Mucosa of rectum (tissue), 2 donors: Measurements from ENCODE around the gene NSD2.
"Not testable (repeated sequence)": the region's sequence is repeated elsewhere in the genome, so short reads cannot be mapped to it uniquely, and the experiment has no call there.

Source experiments
- H3K27ac ChIP-seq, 2 donors: one replicate each; pipeline ENCODE4 v1.7.0; 2013; ENCODE audit warnings: inconsistent platforms in 2 of 2, low read depth in 2 of 2, low read length in 2 of 2
- H3K27me3 ChIP-seq, 2 donors: one replicate each; pipeline ENCODE4 v1.7.0; 2013; ENCODE audit warnings: low read length in 2 of 2; ENCODE audit not compliant: control insufficient read depth in 2 of 2, insufficient read depth in 2 of 2
- H3K36me3 ChIP-seq, 2 donors: one replicate each; pipeline ENCODE4 v1.7.0; 2013; ENCODE audit warnings: low read length in 2 of 2; ENCODE audit not compliant: control insufficient read depth in 2 of 2, insufficient read depth in 2 of 2
- H3K4me1 ChIP-seq, 2 donors: one replicate each; pipeline ENCODE4 v1.7.0; 2013; ENCODE audit warnings: low read length in 2 of 2, mild to moderate bottlenecking in 1 of 2; ENCODE audit not compliant: control insufficient read depth in 2 of 2, insufficient read depth in 2 of 2
- H3K4me3 ChIP-seq, 2 donors: one replicate each; pipeline ENCODE4 v1.7.0; 2013; ENCODE audit warnings: low read length in 2 of 2
- H3K9ac ChIP-seq, 2 donors: one replicate each; pipeline ENCODE4 v1.7.0; 2013; ENCODE audit warnings: low read length in 2 of 2, low read depth in 1 of 2, mild to moderate bottlenecking in 1 of 2
- H3K9me3 ChIP-seq, 2 donors: one replicate each; pipeline ENCODE4 v1.7.0; 2013; ENCODE audit warnings: low read length in 2 of 2; ENCODE audit not compliant: control insufficient read depth in 2 of 2
- donor health status: healthy.
- donor health status: Normal muscosa, but diverticular disease.

The NSD2 gene

GRCh38 chr4:1989533-1990347 is 118.5 kb downstream of the NSD2 start:
- Histone ChIP-seq H3K4me3 (no peak overlapping the region), H3K9ac (no peak overlapping the region), H3K27me3 (no peaks in the 10 kb centered on the region), H3K27ac (no peak overlapping the region), H3K9me3 (no peaks in the 10 kb centered on the region), H3K36me3 (peaks cover 42 to 58% of the 10 kb centered on the region in 2 donors), H3K4me1 (no peaks in the 10 kb centered on the region)

- peaks cover 37 to 53% of the 10 kb centered on the region in 2 donors for H3K36me3 ChIP-seq
Measured at GRCh38 chr4:1990348-1990645, 119.1 kb downstream of the NSD2 start.

GRCh38 chr4:1990676-1991075 is 119.5 kb downstream of the NSD2 start:
- H3K9me3 ChIP-seq, result no peaks in the 10 kb centered on the region
- H3K36me3 ChIP-seq, result peaks cover 33 to 49% of the 10 kb centered on the region in 2 donors
- no peaks in the 10 kb centered on the region for H3K27me3 ChIP-seq
- H3K4me3 ChIP-seq, result no peak overlapping the region
- H3K9ac ChIP-seq, result no peak overlapping the region
- no peak overlapping the region for H3K27ac ChIP-seq
- no peaks in the 10 kb centered on the region for H3K4me1 ChIP-seq

More at GRCh38 chr4:1990348-1990645, 119.1 kb downstream of the NSD2 start:
- H3K4me1 ChIP-seq, result no peaks in the 10 kb centered on the region
- H3K27me3 ChIP-seq, result no peaks in the 10 kb centered on the region
- H3K9ac ChIP-seq, result no peak overlapping the region
- H3K9me3 ChIP-seq, result no peaks in the 10 kb centered on the region
- H3K4me3 ChIP-seq, result no peak overlapping the region
- no peak overlapping the region for H3K27ac ChIP-seq

- Histone ChIP-seq H3K4me3 (no peak overlapping the region), H3K36me3 (peaks cover 29 to 45% of the 10 kb centered on the region in 2 donors), H3K9me3 (no peaks in the 10 kb centered on the region), H3K4me1 (no peaks in the 10 kb centered on the region), H3K9ac (no peak overlapping the region), H3K27me3 (no peaks in the 10 kb centered on the region), H3K27ac (no peak overlapping the region)
Measured at GRCh38 chr4:1991087-1991486, 119.9 kb downstream of the NSD2 start.

- H3K9me3 ChIP-seq, result no peaks in the 10 kb centered on the region
- no peak overlapping the region for H3K4me3 ChIP-seq
- H3K9ac ChIP-seq, result no peak overlapping the region
- H3K4me1 ChIP-seq, result no peaks in the 10 kb centered on the region
- H3K27ac ChIP-seq, result no peak overlapping the region
- no peaks in the 10 kb centered on the region for H3K27me3 ChIP-seq
- peaks cover 27 to 39% of the 10 kb centered on the region in 2 donors for H3K36me3 ChIP-seq
Measured at GRCh38 chr4:1991596-1992434, 120.6 kb downstream of the NSD2 start.

- no peak overlapping the region for H3K27ac ChIP-seq
- H3K4me3 ChIP-seq, result no peak overlapping the region
- H3K36me3 ChIP-seq, result peaks cover 24 to 34% of the 10 kb centered on the region in 2 donors
- peaks cover 0 to under 1% of the 10 kb centered on the region in 2 donors for H3K9me3 ChIP-seq
- H3K27me3 ChIP-seq, result no peaks in the 10 kb centered on the region
- H3K9ac ChIP-seq, result no peak overlapping the region
- H3K4me1 ChIP-seq, result no peaks in the 10 kb centered on the region
Measured at GRCh38 chr4:1992468-1993168, 121.4 kb downstream of the NSD2 start.

- H3K27me3 ChIP-seq, result no peaks in the 10 kb centered on the region
- H3K9me3 ChIP-seq, result peaks cover 0 to 4% of the 10 kb centered on the region in 2 donors
- no peak overlapping the region for H3K4me3 ChIP-seq
- no peak overlapping the region for H3K9ac ChIP-seq
- no peaks in the 10 kb centered on the region for H3K4me1 ChIP-seq
- peaks cover 27 to 29% of the 10 kb centered on the region in 2 donors for H3K36me3 ChIP-seq
- H3K27ac ChIP-seq, result no peak overlapping the region
Measured at GRCh38 chr4:1993169-1993516, 122.0 kb downstream of the NSD2 start.

- H3K9me3 ChIP-seq, H3K27ac ChIP-seq, H3K9ac ChIP-seq, H3K27me3 ChIP-seq, H3K4me1 ChIP-seq, H3K4me3 ChIP-seq: not testable (repeated sequence)
- H3K36me3 ChIP-seq, result peaks cover 26 to 27% of the 10 kb centered on the region in 2 donors
Measured at GRCh38 chr4:1993718-1994516, 122.7 kb downstream of the NSD2 start.

GRCh38 chr4:1994938-1995337 is 123.7 kb downstream of the NSD2 start:
- H3K36me3 ChIP-seq, result peaks cover 17 to 19% of the 10 kb centered on the region in 2 donors
- H3K27ac ChIP-seq, result no peak overlapping the region
- no peak overlapping the region for H3K4me3 ChIP-seq
- no peaks in the 10 kb centered on the region for H3K4me1 ChIP-seq
- no peak overlapping the region for H3K9ac ChIP-seq
- peaks cover 0 to 4% of the 10 kb centered on the region in 2 donors for H3K9me3 ChIP-seq
- H3K27me3 ChIP-seq, result no peaks in the 10 kb centered on the region
